Stimulated activated CD4-positive, alpha-beta T cell treated with anti-CD3 and anti-CD28 coated beads, Interleukin-12 subunit alpha, Interleukin-12 subunit beta, amount 100 ng/mL, for 48 hours (primary cell): ENCODE measurements around the gene ZNF618.

ENCODE experiments used
- DNase-seq, 3 donors: peaks; one replicate each; pipeline ENCODE4 v3.0.0-alpha.2; 2020; ENCODE audit warnings: low read depth in 2 of 3, low spot score in 1 of 3

ZNF618 gene

GRCh38 chr9:113954591-113954990, 78.5 kb downstream of the ZNF618 start:
- no peak for DNase-seq

GRCh38 chr9:113955076-113955752, 79.1 kb downstream of the ZNF618 start:
- no peak for DNase-seq

- DNase-seq = no peak
Measured at GRCh38 chr9:113956901-113957300, 80.8 kb downstream of the ZNF618 start.

GRCh38 chr9:113957351-113957750, 81.2 kb downstream of the ZNF618 start:
- no peak for DNase-seq

- no peak for DNase-seq
Measured at GRCh38 chr9:113957821-113958341, 81.8 kb downstream of the ZNF618 start.

- DNase-seq = no peak
Measured at GRCh38 chr9:113958556-113958955, 82.4 kb downstream of the ZNF618 start.

GRCh38 chr9:113960768-113961167, 84.7 kb downstream of the ZNF618 start:
- no peak for DNase-seq

GRCh38 chr9:113962396-113962795, 86.3 kb downstream of the ZNF618 start:
- no peak for DNase-seq

GRCh38 chr9:113963017-113963620, 87.0 kb downstream of the ZNF618 start:
- DNase-seq = peak; percentile 3 to 17 (median 14)

- no peak for DNase-seq
Measured at GRCh38 chr9:113963696-113964494, 87.8 kb downstream of the ZNF618 start.

- DNase-seq = no peak
Measured at GRCh38 chr9:113964495-113965170, 88.5 kb downstream of the ZNF618 start.

- DNase-seq = no peak
Measured at GRCh38 chr9:113966394-113966793, 90.3 kb downstream of the ZNF618 start.

- no peak for DNase-seq
Measured at GRCh38 chr9:113967380-113967779, 91.3 kb downstream of the ZNF618 start.

GRCh38 chr9:113969343-113969742, 93.2 kb downstream of the ZNF618 start:
- no peak for DNase-seq

GRCh38 chr9:113973226-113973625, 97.1 kb downstream of the ZNF618 start:
- no peak for DNase-seq

GRCh38 chr9:113973963-113974413, 97.9 kb downstream of the ZNF618 start:
- DNase-seq = no peak

GRCh38 chr9:113976915-113977314, 100.8 kb downstream of the ZNF618 start:
- DNase-seq = no peak

- DNase-seq = no peak
Measured at GRCh38 chr9:113978725-113979342, 102.7 kb downstream of the ZNF618 start.

GRCh38 chr9:113979343-113980127, 103.4 kb downstream of the ZNF618 start:
- no peak for DNase-seq
